GM23338 (cell line): ENCODE results near the gene PPTC7.
A peak's percentile ranks its signal among the peaks of the same experiment; 100 is the strongest.
"Not testable (repeated sequence)": the region's sequence is repeated elsewhere in the genome, so short reads cannot be mapped to it uniquely, and the experiment has no call there.

ENCODE experiments used
- CREB1 ChIP-seq: fragments of 250-450 bp; sonication (Bioruptor Pico); IDR thresholded peaks from 2 replicates; pipeline ENCODE4 v1.5.0; 2020; ENCODE audit warnings: low read depth, mild to moderate bottlenecking, moderate library complexity
- CTCF ChIP-seq, 2 experiments: fragments of 200-600 bp in 1 of 2; sonication (generic) in 1 of 2; conservative IDR thresholded peaks; 2 replicates each; pipeline versions ENCODE4 v1.5.1 to v1.6.1; 2016 to 2017; ENCODE audit warnings: antibody characterized with exemption in 2 of 2, low read depth in 2 of 2, mild to moderate bottlenecking in 2 of 2, moderate library complexity in 1 of 2
- ETS1 ChIP-seq: IDR thresholded peaks from 2 replicates; pipeline ENCODE4 v1.6.1; 2016; ENCODE audit warnings: antibody characterized with exemption
- EZH2 ChIP-seq: fragments of 200-600 bp; sonication (generic); IDR thresholded peaks from one replicate; pipeline ENCODE4 v1.8.0; 2017; ENCODE audit warnings: antibody characterized with exemption, mild to moderate bottlenecking, low read depth; ENCODE audit not compliant: unreplicated experiment
- EZH2phosphoT487 ChIP-seq: fragments of 200-600 bp; sonication (generic); IDR thresholded peaks from one replicate; pipeline ENCODE4 v1.8.1; 2018; ENCODE audit warnings: antibody characterized with exemption; ENCODE audit not compliant: unreplicated experiment
- JUNB ChIP-seq: IDR thresholded peaks from one replicate; pipeline ENCODE4 v1.6.1; 2016; ENCODE audit warnings: antibody characterized with exemption; ENCODE audit not compliant: unreplicated experiment
- POLR2AphosphoS5 ChIP-seq: IDR thresholded peaks from 2 replicates; pipeline ENCODE4 v1.6.1; 2016; ENCODE audit warnings: antibody characterized with exemption, low read depth
- REST ChIP-seq: IDR thresholded peaks from one replicate; pipeline ENCODE4 v1.6.1; 2018; ENCODE audit warnings: antibody characterized with exemption; ENCODE audit not compliant: unreplicated experiment
- STAT1 ChIP-seq: IDR thresholded peaks from one replicate; pipeline ENCODE4 v1.6.1; 2016; ENCODE audit warnings: antibody characterized with exemption; ENCODE audit not compliant: unreplicated experiment
- ZNF331 ChIP-seq: fragments of 250-450 bp; sonication (Bioruptor Pico); IDR thresholded peaks from 2 replicates; pipeline ENCODE4 v1.5.0; 2020; ENCODE audit warnings: low read depth, mild to moderate bottlenecking, moderate library complexity
- ZNF462 ChIP-seq: fragments of 250-450 bp; sonication (Bioruptor Pico); IDR thresholded peaks from 2 replicates; pipeline ENCODE4 v1.5.0; 2020; ENCODE audit warnings: mild to moderate bottlenecking, moderate library complexity

- not testable (repeated sequence) for TF ChIP-seq REST; EZH2; CREB1 (CRISPR knock-in tag); STAT1; EZH2phosphoT487; POLR2AphosphoS5; ZNF331 (CRISPR knock-in tag); JUNB; ETS1; ZNF462 (CRISPR knock-in tag)
- TF ChIP-seq CTCF (conservative IDR thresholded peaks at IDR 0.05; ENCODE audit: low read depth in 2 of 2) = peak; percentile 76 to 86
These were observed 19.1 kb upstream of the PPTC7 start for GRCh38 chr12:110602085-110602814.
